ENCODE data around the gene LRRC8B. TPM values are rescaled to one million over a fixed set of nuclear protein-coding genes. Genes with fewer than 3 reads are reported as not detected.

The LRRC8B gene
- 10 to 100 TPM in 2 of 4 donors, 1 to 10 TPM in 2; 3.5 to 15.7 (median 8.5) TPM for total RNA-seq

DNA sequence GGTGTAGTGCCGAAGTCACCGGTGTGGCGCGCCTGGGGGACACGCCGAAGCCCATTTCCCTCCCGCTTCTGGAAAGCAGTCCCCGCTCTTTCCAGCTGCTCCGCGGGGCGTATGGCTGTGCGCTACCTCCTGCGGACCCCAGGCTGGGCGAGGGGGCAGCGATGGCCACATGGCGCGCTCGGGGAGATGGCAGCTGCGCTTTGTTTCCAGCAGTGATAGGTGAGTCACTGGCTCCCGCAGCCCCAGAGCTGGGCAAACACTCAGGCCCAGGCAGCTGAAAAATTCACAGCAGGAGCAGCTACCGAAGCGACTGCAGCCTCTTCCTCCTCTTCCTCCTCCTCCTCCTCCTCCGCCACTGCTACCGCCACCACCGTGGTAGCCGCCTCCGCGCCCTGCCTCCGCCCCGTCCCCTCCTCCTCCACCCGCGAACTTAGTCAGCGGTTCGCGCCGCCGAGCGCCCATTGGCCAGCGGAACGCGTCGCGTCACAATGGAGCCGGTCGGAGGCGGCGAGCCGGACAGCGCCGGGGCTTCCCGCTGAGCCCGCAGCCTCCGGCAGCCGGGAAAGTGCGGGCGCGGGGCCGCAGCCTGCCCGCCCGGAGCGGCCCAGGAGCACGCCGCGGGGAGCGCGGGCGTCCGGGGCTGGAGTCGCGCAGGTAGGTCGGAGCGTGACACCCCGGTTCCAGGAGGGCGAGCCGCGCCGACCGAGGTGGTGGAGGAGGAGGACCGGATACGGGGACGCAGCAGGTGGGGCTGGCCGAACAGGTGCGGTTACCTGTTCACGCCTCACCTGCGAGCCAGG lies at the start of gene LRRC8B:
Gene LRRC8B (plus strand): TSS at position 461 of the 800 bp plus-strand sequence. CDS start 57,822 bp downstream, outside the sequence.
- intact Hi-C loops (cut with DNase I; ENCODE audit: low total_unique reads) (loop anchor here (2.0 to 10.0 kb wide), 2 partner anchors 22 to 470 kb away; partner anchors contain the start of gene ZNF326), in situ Hi-C loops (cut with MboI; ENCODE audit: low sequenced_read_pairs in 4 of 4) (loop anchor here in 2 of 4 donors (10.0 to 25.0 kb wide), 3 partner anchors 60 to 463 kb away; partner anchors contain the start of gene ZNF326 (in 1 of the 2))
- DNase-seq, result peak; percentile 87 to 88
- ATAC-seq, result peak; percentile 88 to 91
- Histone ChIP-seq H3K9me3 (no peaks in the 10 kb centered on the region), H3K4me3 (peak within 1 kb of the TSS; percentile 82 to 99 (median 88)), H3K36me3 (no peaks in the 10 kb centered on the region), H3K27ac (peak within 1 kb of the TSS; percentile 89 to 98 (median 94)), H3K4me1 (peaks cover 36 to 40% of the 10 kb centered on the region in 2 donors), H3K27me3 (no peaks in the 10 kb centered on the region)
- TF ChIP-seq, protein P1, sequence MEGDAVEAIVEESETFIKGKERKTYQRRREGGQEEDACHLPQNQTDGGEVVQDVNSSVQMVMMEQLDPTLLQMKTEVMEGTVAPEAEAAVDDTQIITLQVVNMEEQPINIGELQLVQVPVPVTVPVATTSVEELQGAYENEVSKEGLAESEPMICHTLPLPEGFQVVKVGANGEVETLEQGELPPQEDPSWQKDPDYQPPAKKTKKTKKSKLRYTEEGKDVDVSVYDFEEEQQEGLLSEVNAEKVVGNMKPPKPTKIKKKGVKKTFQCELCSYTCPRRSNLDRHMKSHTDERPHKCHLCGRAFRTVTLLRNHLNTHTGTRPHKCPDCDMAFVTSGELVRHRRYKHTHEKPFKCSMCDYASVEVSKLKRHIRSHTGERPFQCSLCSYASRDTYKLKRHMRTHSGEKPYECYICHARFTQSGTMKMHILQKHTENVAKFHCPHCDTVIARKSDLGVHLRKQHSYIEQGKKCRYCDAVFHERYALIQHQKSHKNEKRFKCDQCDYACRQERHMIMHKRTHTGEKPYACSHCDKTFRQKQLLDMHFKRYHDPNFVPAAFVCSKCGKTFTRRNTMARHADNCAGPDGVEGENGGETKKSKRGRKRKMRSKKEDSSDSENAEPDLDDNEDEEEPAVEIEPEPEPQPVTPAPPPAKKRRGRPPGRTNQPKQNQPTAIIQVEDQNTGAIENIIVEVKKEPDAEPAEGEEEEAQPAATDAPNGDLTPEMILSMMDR (IDR thresholded peaks at IDR 0.05 in 4 of 5, conservative IDR thresholded peaks at IDR 0.05 in 1 of 5), result no peak
- peak; percentile 90 to 94 for TF ChIP-seq POLR2A (IDR thresholded peaks at IDR 0.05)

GRCh38 chr1:89475269-89475668 lies 49.4 kb upstream of the LRRC8B start:
- TF ChIP-seq POLR2A (IDR thresholded peaks at IDR 0.05), result no peak
- TF ChIP-seq, protein P1 (IDR thresholded peaks at IDR 0.05 in 4 of 5, conservative IDR thresholded peaks at IDR 0.05 in 1 of 5), result no peak
- Histone ChIP-seq H3K4me3 (no peak overlapping the region), H3K4me1 (no peaks in the 10 kb centered on the region), H3K27ac (no peak overlapping the region), H3K36me3 (no peaks in the 10 kb centered on the region), H3K27me3 (no peaks in the 10 kb centered on the region), H3K9me3 (no peaks in the 10 kb centered on the region)
- DNase-seq (no peak), ATAC-seq (no peak)
- in situ Hi-C loops (cut with MboI; ENCODE audit: low sequenced_read_pairs in 4 of 4), result loop anchor here in 2 of 4 donors (5.0 to 10.0 kb wide), 2 partner anchors 127 to 290 kb away; no protein-coding TSS in a partner anchor
- intact Hi-C loops (cut with DNase I; ENCODE audit: low total_unique reads), result no loop called here

DNA sequence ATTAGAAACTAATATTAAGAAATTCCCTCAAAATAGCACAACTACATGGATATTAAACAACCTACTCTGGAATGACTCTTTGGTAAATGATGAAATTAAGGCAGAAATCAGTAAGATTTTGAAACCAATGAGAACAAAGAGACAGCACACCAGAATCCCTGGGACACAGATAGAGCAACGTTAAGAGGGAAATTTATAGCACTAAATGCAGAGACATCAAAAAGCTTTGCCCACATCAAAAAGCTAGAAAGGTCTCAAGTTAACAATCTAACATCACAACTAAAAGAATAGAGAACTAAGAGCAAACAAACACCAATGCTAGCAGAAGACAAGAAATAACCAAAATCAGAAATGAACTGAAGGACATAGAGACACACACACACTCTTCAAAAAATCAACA lies 48.6 kb upstream of the LRRC8B start:
- Histone ChIP-seq H3K4me3 (no peak overlapping the region), H3K36me3 (no peaks in the 10 kb centered on the region), H3K9me3 (no peaks in the 10 kb centered on the region), H3K27me3 (no peaks in the 10 kb centered on the region), H3K27ac (no peak overlapping the region), H3K4me1 (no peaks in the 10 kb centered on the region)
- ATAC-seq, result no peak
- TF ChIP-seq, protein P1 (IDR thresholded peaks at IDR 0.05 in 4 of 5, conservative IDR thresholded peaks at IDR 0.05 in 1 of 5), result no peak
- TF ChIP-seq POLR2A (IDR thresholded peaks at IDR 0.05), result no peak
- DNase-seq, result no peak
- in situ Hi-C loops (cut with MboI; ENCODE audit: low sequenced_read_pairs in 4 of 4), result loop anchor here in 2 of 4 donors (5.0 to 10.0 kb wide), 2 partner anchors 126 to 289 kb away; no protein-coding TSS in a partner anchor
- intact Hi-C loops (cut with DNase I; ENCODE audit: low total_unique reads), result no loop called here

DNA sequence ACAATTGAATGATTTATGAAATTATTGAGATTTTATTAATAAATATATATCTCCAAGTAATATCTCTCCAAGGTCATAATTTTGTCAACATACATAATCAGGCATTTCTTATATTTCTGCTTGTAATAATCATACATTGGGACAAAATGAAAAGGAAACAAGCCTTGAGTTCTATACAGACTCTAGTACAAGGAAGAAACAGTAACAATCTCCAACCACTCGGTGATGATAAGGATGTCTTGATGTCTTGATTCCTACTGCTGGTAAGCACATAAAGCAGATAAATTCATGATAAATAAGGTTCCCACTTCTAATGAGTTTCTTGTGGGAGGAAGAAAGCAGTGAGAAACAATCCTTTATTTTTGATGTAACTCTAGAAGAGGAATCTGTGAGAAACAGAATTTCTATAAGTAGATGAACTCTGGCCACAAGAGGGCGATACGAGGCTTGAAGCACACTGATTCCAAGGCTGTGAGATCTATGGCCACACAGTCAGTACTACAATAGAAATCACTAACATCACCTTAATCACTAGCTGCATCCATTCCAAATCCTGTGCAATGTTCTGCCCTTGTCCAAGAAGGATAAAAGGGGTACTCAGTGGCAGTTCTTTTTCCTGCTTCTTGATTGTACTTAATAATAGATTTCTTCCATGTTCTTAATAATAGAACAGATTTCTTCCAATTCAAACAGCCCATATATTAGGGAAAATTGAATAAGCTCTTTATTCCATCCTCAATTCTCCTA lies 41.4 kb upstream of the LRRC8B start:
- H3K27me3 ChIP-seq, result no peaks in the 10 kb centered on the region
- H3K27ac ChIP-seq, result no peak overlapping the region
- in situ Hi-C loops (cut with MboI; ENCODE audit: low sequenced_read_pairs in 4 of 4) (loop anchor here in 3 of 4 donors (10.0 kb wide), 2 partner anchors 112 to 282 kb away; no protein-coding TSS in a partner anchor), intact Hi-C loops (cut with DNase I; ENCODE audit: low total_unique reads) (loop anchor here (1.0 kb wide), 2 partner anchors 116 to 280 kb away; no protein-coding TSS in a partner anchor)
- DNase-seq, result peak; percentile 61
- TF ChIP-seq, protein P1 (IDR thresholded peaks at IDR 0.05 in 4 of 5, conservative IDR thresholded peaks at IDR 0.05 in 1 of 5), result peak; percentile 52 to 80 (median 67)
- no peak for TF ChIP-seq POLR2A (IDR thresholded peaks at IDR 0.05)
- no peaks in the 10 kb centered on the region for H3K4me1 ChIP-seq
- no peaks in the 10 kb centered on the region for H3K9me3 ChIP-seq
- no peaks in the 10 kb centered on the region for H3K36me3 ChIP-seq
- H3K4me3 ChIP-seq, result no peak overlapping the region
- ATAC-seq, result peak; percentile 86 to 93

Data from gastrocnemius medialis (tissue), 4 donors.